Measurements from ENCODE around the gene AHNAK2.

Gene AHNAK2

DNA sequence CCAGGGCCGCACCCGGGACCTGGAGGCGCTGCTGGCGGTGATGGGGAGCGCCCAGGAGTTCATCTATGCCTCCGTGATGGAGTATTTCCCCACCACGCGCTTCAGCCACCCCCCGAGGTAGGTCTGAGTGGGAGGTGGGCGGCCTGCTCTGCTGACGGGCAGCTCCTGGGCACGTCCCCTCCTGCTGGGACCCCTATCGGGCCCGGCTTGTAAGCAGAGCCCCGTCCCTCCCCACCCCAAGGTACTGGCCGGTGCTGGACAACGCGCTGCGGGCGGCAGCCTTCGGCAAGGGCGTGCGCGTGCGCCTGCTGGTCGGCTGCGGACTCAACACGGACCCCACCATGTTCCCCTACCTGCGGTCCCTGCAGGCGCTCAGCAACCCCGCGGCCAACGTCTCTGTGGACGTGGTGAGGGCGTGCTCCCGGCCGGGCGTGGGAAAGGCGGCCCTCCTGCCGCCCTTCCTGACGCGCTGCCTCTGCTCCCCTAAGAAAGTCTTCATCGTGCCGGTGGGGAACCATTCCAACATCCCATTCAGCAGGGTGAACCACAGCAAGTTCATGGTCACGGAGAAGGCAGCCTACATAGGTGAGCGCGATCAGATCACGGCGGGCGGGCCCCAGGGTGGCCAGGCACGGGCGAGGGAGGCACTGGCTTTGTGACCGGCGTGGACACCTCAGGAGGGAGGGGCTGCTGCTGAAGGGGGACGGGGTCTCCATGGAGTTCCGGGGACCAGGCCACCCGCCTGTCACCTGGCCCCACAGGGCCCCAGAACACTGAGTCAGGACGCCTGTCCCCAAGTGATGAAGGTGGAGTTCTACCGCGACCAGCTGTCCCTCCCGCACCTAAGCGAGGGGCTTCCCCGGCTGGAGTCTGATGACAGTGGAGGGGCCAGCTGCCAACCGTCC is 46.2 kb downstream of the AHNAK2 start:
- peaks cover 11 to 47% (median 23%) of the 10 kb centered on the region in 5 donors for H3K27me3 ChIP-seq (ENCODE audit: control insufficient read depth in 5 of 5, insufficient read depth in 4 of 5, low read length in 5 of 5)
- peak overlapping the region in 2 of 5 donors; percentile 30 to 35 for H3K9ac ChIP-seq (ENCODE audit: low read length in 5 of 5)

DNA sequence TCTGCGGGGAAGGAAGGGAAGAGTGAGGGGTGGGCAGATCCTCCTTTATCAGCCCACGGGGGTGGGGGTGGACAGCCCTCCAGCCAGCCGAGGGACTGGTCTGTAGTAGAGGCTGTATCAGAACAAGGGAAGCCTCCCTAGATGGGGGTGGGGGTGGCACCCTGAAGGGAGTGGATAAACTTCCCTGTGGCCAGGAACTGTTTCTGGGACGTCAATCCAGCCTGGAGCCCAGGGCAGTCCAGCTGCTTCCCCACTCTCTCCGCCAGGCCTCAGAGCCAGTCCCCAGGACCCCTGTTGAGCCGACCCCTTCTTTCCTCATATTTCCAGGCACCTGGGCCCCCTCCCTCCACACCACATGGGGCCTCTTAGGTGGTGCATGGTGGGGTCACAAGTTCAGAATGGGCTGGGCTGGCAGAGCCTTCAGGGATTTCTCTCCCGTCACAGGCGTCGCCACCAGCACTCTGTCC is 46.8 kb downstream of the AHNAK2 start:
- no peak overlapping the region for H3K27ac ChIP-seq (ENCODE audit: low read depth, low read length)
- H3K4me3 ChIP-seq (ENCODE audit: low read depth in 1 of 5, low read length in 5 of 5), result no peak overlapping the region

More for the DNA sequence above, 46.2 kb downstream of the AHNAK2 start:
- Histone ChIP-seq H3K27ac (ENCODE audit: low read depth, low read length) (no peak overlapping the region), H3K4me1 (ENCODE audit: control insufficient read depth in 5 of 5, insufficient read depth in 5 of 5, low read length in 5 of 5) (peaks cover 0 to 26% (median 17%) of the 10 kb centered on the region in 5 donors), H3K4me3 (ENCODE audit: low read depth in 1 of 5, low read length in 5 of 5) (peak overlapping the region in 4 of 5 donors; percentile 11 to 62 (median 54)), H3K9me3 (ENCODE audit: control insufficient read depth in 5 of 5, low read length in 5 of 5) (no peaks in the 10 kb centered on the region), H3K36me3 (ENCODE audit: control insufficient read depth in 5 of 5, insufficient read depth in 5 of 5, low read length in 5 of 5) (no peaks in the 10 kb centered on the region)

DNA sequence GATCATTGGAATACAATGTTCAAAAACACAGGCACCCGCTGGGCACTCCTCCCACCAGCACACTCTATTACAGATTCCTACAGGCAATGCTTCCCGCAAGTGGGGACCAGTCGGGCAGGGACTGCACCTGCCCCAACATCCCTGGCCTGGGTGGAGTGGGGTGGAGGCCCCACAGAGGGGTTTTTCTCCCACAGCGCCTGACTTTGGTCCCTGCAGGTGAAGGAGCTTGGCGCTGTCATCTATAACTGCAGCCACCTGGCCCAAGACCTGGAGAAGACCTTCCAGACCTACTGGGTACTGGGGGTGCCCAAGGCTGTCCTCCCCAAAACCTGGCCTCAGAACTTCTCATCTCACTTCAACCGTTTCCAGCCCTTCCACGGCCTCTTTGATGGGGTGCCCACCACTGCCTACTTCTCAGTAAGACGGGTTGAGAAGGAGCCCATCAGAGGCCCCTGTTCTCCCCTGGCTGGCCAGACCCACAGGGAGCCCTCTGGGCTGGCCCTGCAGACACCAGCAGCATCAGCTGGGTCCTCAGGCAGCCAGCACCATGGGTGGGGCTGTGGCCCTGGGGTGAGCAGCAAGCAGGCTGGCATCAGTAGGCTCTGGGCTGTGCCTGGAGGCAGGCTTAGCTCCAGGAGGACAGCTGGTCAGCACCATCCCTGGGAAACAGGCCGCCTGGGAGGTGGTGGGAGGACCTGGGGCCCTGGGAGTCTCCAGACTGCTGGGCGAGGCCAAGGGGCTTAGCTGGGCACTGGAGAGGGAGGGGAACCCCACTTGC is 47.5 kb downstream of the AHNAK2 start:
- H3K9ac ChIP-seq (ENCODE audit: low read length in 5 of 5), result no peak overlapping the region
- H3K36me3 ChIP-seq (ENCODE audit: control insufficient read depth in 5 of 5, insufficient read depth in 5 of 5, low read length in 5 of 5), result no peaks in the 10 kb centered on the region
- no peaks in the 10 kb centered on the region for H3K9me3 ChIP-seq (ENCODE audit: control insufficient read depth in 5 of 5, low read length in 5 of 5)
- H3K27ac ChIP-seq (ENCODE audit: low read depth, low read length), result no peak overlapping the region
- peaks cover 0 to 37% (median 26%) of the 10 kb centered on the region in 5 donors for H3K4me1 ChIP-seq (ENCODE audit: control insufficient read depth in 5 of 5, insufficient read depth in 5 of 5, low read length in 5 of 5)
- H3K4me3 ChIP-seq (ENCODE audit: low read depth in 1 of 5, low read length in 5 of 5), result no peak overlapping the region
- peaks cover 11 to 39% (median 20%) of the 10 kb centered on the region in 5 donors for H3K27me3 ChIP-seq (ENCODE audit: control insufficient read depth in 5 of 5, insufficient read depth in 4 of 5, low read length in 5 of 5)

More for the DNA sequence above, 46.8 kb downstream of the AHNAK2 start:
- Histone ChIP-seq H3K27me3 (ENCODE audit: control insufficient read depth in 5 of 5, insufficient read depth in 4 of 5, low read length in 5 of 5) (peaks cover 11 to 45% (median 22%) of the 10 kb centered on the region in 5 donors), H3K9ac (ENCODE audit: low read length in 5 of 5) (no peak overlapping the region), H3K9me3 (ENCODE audit: control insufficient read depth in 5 of 5, low read length in 5 of 5) (no peaks in the 10 kb centered on the region), H3K36me3 (ENCODE audit: control insufficient read depth in 5 of 5, insufficient read depth in 5 of 5, low read length in 5 of 5) (no peaks in the 10 kb centered on the region), H3K4me1 (ENCODE audit: control insufficient read depth in 5 of 5, insufficient read depth in 5 of 5, low read length in 5 of 5) (peaks cover 0 to 31% (median 20%) of the 10 kb centered on the region in 5 donors)

DNA sequence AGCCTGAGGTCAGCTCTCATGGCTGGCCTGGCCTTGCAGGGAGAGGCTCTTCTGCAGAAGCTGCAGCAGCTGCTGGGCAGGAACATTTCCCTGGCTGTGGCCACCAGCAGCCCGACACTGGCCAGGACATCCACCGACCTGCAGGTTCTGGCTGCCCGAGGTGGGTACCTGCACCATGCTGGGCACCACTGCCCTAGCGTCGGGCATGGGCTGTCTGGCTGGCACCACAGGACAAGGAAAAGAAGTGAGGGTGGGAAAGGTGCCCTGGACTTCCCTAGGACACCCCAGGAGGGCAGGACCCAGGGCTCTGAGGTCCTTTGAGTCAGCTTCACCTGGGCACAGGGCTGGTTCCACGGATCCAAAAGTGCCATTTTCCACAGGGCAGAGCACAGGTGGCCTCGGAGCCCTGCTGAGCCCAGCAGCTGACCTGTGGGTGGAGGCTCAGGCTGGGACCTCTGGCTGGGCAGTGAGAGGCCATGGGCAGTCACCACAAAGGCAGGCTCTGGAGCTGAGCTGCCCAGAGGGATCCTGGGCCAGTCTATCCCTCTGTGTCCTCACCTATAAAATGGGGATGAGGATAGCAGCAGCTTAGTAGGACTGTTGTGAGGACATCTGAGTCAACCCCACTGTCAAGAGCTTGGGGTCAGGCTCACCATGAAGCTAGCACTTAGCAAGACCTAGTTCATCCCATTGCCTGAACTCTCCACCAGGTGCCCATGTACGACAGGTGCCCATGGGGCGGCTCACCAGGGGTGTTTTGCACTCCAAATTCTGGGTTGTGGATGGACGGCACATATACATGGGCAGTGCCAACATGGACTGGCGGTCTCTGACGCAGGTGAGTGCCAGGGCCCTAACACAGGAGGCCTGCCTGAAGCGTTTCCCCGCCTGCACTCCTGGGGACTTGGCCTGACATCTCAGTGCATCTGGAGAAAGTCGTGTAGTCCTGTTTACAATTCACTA is 48.6 kb downstream of the AHNAK2 start:
- H3K9ac ChIP-seq (ENCODE audit: low read length in 5 of 5), result no peak overlapping the region
- peaks cover 0 to 48% (median 35%) of the 10 kb centered on the region in 5 donors for H3K4me1 ChIP-seq (ENCODE audit: control insufficient read depth in 5 of 5, insufficient read depth in 5 of 5, low read length in 5 of 5)
- H3K4me3 ChIP-seq (ENCODE audit: low read depth in 1 of 5, low read length in 5 of 5), result no peak overlapping the region
- H3K36me3 ChIP-seq (ENCODE audit: control insufficient read depth in 5 of 5, insufficient read depth in 5 of 5, low read length in 5 of 5), result no peaks in the 10 kb centered on the region
- H3K27me3 ChIP-seq (ENCODE audit: control insufficient read depth in 5 of 5, insufficient read depth in 4 of 5, low read length in 5 of 5), result peaks cover 11 to 37% (median 16%) of the 10 kb centered on the region in 5 donors
- peaks cover 0 to 3% (median 0%) of the 10 kb centered on the region in 5 donors for H3K9me3 ChIP-seq (ENCODE audit: control insufficient read depth in 5 of 5, low read length in 5 of 5)
- no peak overlapping the region for H3K27ac ChIP-seq (ENCODE audit: low read depth, low read length)

DNA sequence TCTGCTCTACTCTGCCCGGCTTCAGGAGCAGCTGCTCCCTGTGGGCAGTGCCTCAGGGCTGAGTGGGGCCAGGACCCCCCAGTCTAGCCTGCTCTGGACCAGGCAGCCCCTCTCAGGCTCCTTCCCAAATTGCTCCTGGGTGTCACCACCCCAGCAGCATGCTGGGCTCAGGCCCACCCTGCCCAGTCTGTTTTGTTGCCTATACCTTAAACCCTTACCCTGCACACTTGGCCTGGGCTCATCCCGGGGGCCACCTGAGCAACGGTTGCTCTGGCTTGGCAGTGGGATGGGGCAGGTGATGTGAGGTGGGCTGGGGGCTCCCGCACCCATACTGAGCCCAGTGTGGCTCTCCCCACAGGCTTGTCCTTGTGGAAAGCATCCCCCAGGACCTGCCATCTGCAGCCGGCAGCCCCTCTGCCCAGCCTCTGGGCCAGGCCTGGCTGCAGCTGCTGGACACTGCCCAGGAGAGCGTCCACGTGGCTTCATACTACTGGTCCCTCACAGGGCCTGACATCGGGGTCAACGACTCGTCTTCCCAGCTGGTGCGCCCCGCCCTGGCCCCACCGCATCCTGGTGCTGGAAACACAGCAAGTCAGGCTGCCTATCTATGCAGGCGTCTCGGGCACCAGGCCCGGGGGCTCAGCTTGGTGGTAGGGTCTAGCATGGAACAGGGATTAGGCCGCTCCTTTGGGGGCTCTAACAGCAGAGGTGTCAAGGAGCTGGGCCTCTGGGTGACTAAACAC is 49.6 kb downstream of the AHNAK2 start:
- no peaks in the 10 kb centered on the region for H3K36me3 ChIP-seq (ENCODE audit: control insufficient read depth in 5 of 5, insufficient read depth in 5 of 5, low read length in 5 of 5)

DNA sequence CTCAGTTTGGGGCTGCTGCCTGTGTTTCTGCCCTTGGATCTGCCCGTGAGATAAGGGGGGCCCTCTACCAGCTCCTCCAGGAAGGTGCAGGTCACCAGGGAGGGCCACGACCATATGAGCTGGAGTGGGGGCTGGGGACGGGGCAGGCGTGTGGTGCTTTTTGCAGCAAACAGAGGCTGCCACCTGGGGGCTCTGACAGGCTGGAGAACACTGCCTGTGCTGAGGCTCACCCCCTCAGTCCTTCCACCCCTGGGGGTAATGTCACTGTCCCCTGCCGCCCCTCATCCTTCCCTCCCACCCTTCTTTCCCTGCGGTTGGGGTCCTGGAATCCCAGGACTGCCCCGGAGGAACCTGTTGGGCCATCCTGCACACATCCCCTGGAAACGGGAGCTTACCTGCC is 50.3 kb downstream of the AHNAK2 start:
- H3K27ac ChIP-seq (ENCODE audit: low read depth, low read length), result no peak overlapping the region

More for the DNA sequence above, 49.6 kb downstream of the AHNAK2 start:
- no peak overlapping the region for H3K4me3 ChIP-seq (ENCODE audit: low read depth in 1 of 5, low read length in 5 of 5)
- H3K27ac ChIP-seq (ENCODE audit: low read depth, low read length), result no peak overlapping the region
- H3K27me3 ChIP-seq (ENCODE audit: control insufficient read depth in 5 of 5, insufficient read depth in 4 of 5, low read length in 5 of 5), result peaks cover 11 to 32% (median 11%) of the 10 kb centered on the region in 5 donors
- H3K9me3 ChIP-seq (ENCODE audit: control insufficient read depth in 5 of 5, low read length in 5 of 5), result peaks cover 0 to 10% (median 8%) of the 10 kb centered on the region in 5 donors
- no peak overlapping the region for H3K9ac ChIP-seq (ENCODE audit: low read length in 5 of 5)
- H3K4me1 ChIP-seq (ENCODE audit: control insufficient read depth in 5 of 5, insufficient read depth in 5 of 5, low read length in 5 of 5), result peaks cover 0 to 45% (median 29%) of the 10 kb centered on the region in 5 donors

DNA sequence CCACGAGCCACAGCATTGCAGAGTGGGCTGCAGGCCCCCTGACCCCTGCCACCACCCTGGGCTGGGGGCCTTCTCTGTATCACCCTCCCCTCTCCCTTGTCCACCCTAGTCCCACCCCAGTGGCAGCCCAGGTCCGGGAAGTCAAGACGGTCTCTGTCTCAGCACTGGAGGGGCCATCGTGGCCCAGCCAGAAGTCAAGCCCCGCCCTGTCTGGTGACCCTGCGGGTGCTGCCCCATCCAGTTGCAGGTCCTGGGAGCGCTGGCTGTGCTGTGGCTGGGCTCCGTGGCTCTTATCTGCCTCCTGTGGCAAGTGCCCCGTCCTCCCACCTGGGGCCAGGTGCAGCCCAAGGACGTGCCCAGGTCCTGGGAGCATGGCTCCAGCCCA is 50.8 kb downstream of the AHNAK2 start:
- peaks cover 0 to 10% (median 8%) of the 10 kb centered on the region in 5 donors for H3K9me3 ChIP-seq (ENCODE audit: control insufficient read depth in 5 of 5, low read length in 5 of 5)
- no peak overlapping the region for H3K9ac ChIP-seq (ENCODE audit: low read length in 5 of 5)
- no peaks in the 10 kb centered on the region for H3K36me3 ChIP-seq (ENCODE audit: control insufficient read depth in 5 of 5, insufficient read depth in 5 of 5, low read length in 5 of 5)
- H3K4me3 ChIP-seq (ENCODE audit: low read depth in 1 of 5, low read length in 5 of 5), result no peak overlapping the region
- no peak overlapping the region for H3K27ac ChIP-seq (ENCODE audit: low read depth, low read length)
- H3K4me1 ChIP-seq (ENCODE audit: control insufficient read depth in 5 of 5, insufficient read depth in 5 of 5, low read length in 5 of 5), result peaks cover 0 to 36% (median 23%) of the 10 kb centered on the region in 5 donors
- peaks cover 11 to 29% (median 11%) of the 10 kb centered on the region in 5 donors for H3K27me3 ChIP-seq (ENCODE audit: control insufficient read depth in 5 of 5, insufficient read depth in 4 of 5, low read length in 5 of 5)

More for the DNA sequence above, 50.3 kb downstream of the AHNAK2 start:
- H3K9ac ChIP-seq (ENCODE audit: low read length in 5 of 5), result no peak overlapping the region
- no peaks in the 10 kb centered on the region for H3K36me3 ChIP-seq (ENCODE audit: control insufficient read depth in 5 of 5, insufficient read depth in 5 of 5, low read length in 5 of 5)
- peaks cover 0 to 41% (median 28%) of the 10 kb centered on the region in 5 donors for H3K4me1 ChIP-seq (ENCODE audit: control insufficient read depth in 5 of 5, insufficient read depth in 5 of 5, low read length in 5 of 5)
- H3K9me3 ChIP-seq (ENCODE audit: control insufficient read depth in 5 of 5, low read length in 5 of 5), result peaks cover 0 to 10% (median 8%) of the 10 kb centered on the region in 5 donors
- no peak overlapping the region for H3K4me3 ChIP-seq (ENCODE audit: low read depth in 1 of 5, low read length in 5 of 5)
- H3K27me3 ChIP-seq (ENCODE audit: control insufficient read depth in 5 of 5, insufficient read depth in 4 of 5, low read length in 5 of 5), result peaks cover 11 to 32% (median 11%) of the 10 kb centered on the region in 5 donors

DNA sequence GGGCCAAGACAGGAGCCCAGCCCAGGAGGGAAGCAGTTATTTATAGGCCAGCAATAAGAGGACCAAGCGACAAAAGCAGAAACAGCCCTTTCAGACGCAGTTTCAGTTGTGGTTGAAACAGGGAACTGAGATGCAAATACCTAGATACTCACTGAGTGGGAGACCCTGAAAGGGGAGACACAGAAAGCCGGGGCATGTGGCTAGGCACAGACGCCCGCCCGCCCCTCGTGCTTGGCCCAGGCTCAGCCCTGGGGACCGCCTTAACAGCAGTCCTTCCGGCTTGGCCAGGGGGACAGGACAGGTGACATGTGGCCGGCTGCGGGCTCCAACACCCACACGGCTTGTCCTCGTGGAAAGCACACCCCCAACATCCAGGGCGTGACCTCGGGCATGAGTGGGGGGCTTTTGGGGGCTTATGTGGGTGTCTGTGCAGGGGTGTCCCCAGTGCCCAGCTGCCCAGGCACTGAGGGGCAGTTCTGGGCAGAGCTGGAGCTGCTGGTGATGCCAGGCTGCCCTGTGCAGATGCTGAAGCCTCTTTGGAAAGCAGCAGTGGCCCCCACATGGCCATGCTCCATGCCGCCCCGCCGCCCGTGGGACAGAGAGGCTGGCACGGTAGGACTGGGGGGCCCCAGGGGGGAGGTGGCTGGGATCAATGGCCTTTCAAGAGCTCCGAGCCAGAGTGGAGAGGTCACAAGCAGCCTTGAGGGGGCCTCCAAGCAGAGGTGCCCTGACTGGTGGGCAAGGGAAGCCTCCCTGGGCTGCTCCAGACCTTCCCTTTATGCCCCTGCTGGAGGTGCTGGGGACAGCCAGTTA is 51.3 kb downstream of the AHNAK2 start:
- peaks cover 0 to 10% (median 8%) of the 10 kb centered on the region in 5 donors for H3K9me3 ChIP-seq (ENCODE audit: control insufficient read depth in 5 of 5, low read length in 5 of 5)
- no peak overlapping the region for H3K9ac ChIP-seq (ENCODE audit: low read length in 5 of 5)
- no peaks in the 10 kb centered on the region for H3K36me3 ChIP-seq (ENCODE audit: control insufficient read depth in 5 of 5, insufficient read depth in 5 of 5, low read length in 5 of 5)
- peaks cover 0 to 30% (median 19%) of the 10 kb centered on the region in 5 donors for H3K4me1 ChIP-seq (ENCODE audit: control insufficient read depth in 5 of 5, insufficient read depth in 5 of 5, low read length in 5 of 5)
- no peak overlapping the region for H3K4me3 ChIP-seq (ENCODE audit: low read depth in 1 of 5, low read length in 5 of 5)
- no peak overlapping the region for H3K27ac ChIP-seq (ENCODE audit: low read depth, low read length)
- H3K27me3 ChIP-seq (ENCODE audit: control insufficient read depth in 5 of 5, insufficient read depth in 4 of 5, low read length in 5 of 5), result peaks cover 11 to 28% (median 11%) of the 10 kb centered on the region in 5 donors
